Measurements from ENCODE around the gene CFAP58.

The CFAP58 gene

GRCh38 chr10:104486803-104487202, 133.2 kb downstream of the CFAP58 start:
- DNase-seq (ENCODE audit: low spot score): no peak

- no peak for DNase-seq (ENCODE audit: low spot score)
These were observed 134.3 kb downstream of the CFAP58 start for GRCh38 chr10:104487794-104488438.

- DNase-seq (ENCODE audit: low spot score): no peak
These were observed 134.8 kb downstream of the CFAP58 start for GRCh38 chr10:104488439-104488832.

GRCh38 chr10:104492329-104492940, 138.8 kb downstream of the CFAP58 start:
- DNase-seq (ENCODE audit: low spot score): no peak

- no peak for DNase-seq (ENCODE audit: low spot score)
These were observed 144.9 kb downstream of the CFAP58 start for GRCh38 chr10:104498347-104499081.

- no peak for DNase-seq (ENCODE audit: low spot score)
These were observed 147.8 kb downstream of the CFAP58 start for GRCh38 chr10:104501449-104501848.

GRCh38 chr10:104501864-104502579, 148.4 kb downstream of the CFAP58 start:
- DNase-seq (ENCODE audit: low spot score): no peak

GRCh38 chr10:104502907-104503306, 149.3 kb downstream of the CFAP58 start:
- DNase-seq (ENCODE audit: low spot score): no peak
